Measurements from ENCODE around the gene CD99.

GRCh38 chrX:2650865-2651264, 40.2 kb upstream of the CD99 start:
- TF ChIP-seq CTCF (IDR thresholded peaks at IDR 0.05 in 4 of 5, conservative IDR thresholded peaks at IDR 0.05 in 1 of 5) (no peak), POLR2A (IDR thresholded peaks at IDR 0.05) (no peak)

All from gastrocnemius medialis (tissue), 4 donors.